A204.1 (cell line): ENCODE results near the gene TADA2B.

ENCODE experiments used
- FAIRE-seq: peaks from 2 replicates; lab custom pipeline; 2012; peaks lifted over from hg19 to GRCh38; lab: Jason Lieb, UNC

TADA2B gene, protein sequence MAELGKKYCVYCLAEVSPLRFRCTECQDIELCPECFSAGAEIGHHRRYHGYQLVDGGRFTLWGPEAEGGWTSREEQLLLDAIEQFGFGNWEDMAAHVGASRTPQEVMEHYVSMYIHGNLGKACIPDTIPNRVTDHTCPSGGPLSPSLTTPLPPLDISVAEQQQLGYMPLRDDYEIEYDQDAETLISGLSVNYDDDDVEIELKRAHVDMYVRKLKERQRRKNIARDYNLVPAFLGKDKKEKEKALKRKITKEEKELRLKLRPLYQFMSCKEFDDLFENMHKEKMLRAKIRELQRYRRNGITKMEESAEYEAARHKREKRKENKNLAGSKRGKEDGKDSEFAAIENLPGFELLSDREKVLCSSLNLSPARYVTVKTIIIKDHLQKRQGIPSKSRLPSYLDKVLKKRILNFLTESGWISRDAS

DNA sequence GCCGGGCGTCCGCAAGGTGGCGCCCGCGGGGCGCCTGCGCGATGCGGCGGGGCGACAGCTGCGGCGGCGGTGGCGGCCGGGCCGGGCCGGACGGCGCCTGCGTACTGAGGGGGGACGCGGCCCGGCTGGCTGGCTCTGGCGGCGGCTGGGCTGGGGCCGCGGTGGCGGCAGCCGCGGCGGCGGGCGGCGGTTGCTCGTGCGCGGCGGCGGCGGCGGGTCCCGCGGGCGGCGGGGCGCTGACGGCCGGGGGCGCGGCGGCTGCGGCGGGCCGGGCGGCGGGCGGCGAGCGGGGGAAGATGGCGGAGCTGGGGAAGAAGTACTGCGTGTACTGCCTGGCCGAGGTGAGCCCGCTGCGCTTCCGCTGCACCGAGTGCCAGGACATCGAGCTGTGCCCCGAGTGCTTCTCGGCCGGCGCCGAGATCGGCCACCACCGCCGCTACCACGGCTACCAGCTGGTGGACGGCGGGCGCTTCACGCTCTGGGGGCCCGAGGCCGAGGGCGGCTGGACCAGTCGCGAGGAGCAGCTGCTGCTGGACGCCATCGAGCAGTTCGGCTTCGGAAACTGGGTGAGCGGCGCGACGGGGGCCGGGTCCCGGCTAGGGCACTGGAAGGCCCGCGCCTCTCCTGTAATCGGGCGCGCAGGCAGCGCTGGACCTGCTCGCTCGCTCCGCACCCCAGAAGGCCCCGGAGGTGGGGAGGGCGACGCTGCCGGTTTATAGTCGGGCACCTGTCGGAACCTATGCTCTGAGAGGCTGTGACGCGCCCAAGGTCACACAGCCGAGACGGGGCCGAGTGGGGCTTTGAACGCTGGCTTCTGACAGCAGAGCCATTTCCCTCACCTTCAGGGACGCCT is at the start of gene TADA2B:
TADA2B (plus strand) TSS at position 89 of the 853 bp plus-strand sequence; CDS start at position 297, 208 bp downstream.
- no peak for FAIRE-seq

DNA sequence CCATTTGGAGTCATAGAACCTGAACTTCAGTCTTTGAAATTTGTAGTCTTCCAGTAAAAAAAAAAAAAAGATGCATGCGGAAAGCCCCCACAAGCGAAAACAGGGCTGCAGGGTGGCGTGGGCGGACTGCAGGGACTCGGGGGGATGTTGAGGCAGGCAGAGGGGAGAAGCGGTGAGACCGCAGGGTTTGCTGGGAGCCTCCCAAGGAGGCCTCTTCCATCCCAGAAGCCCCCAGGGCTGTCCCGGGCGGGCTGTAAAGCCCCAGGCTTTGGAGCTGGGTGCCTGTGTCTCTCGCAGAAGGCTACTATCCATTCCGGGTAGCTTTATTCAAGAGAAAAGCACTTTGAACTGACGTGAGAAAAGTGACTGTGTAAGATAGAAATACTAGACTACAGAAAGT is 46.7 kb upstream of the TADA2B start:
- FAIRE-seq: no peak

DNA sequence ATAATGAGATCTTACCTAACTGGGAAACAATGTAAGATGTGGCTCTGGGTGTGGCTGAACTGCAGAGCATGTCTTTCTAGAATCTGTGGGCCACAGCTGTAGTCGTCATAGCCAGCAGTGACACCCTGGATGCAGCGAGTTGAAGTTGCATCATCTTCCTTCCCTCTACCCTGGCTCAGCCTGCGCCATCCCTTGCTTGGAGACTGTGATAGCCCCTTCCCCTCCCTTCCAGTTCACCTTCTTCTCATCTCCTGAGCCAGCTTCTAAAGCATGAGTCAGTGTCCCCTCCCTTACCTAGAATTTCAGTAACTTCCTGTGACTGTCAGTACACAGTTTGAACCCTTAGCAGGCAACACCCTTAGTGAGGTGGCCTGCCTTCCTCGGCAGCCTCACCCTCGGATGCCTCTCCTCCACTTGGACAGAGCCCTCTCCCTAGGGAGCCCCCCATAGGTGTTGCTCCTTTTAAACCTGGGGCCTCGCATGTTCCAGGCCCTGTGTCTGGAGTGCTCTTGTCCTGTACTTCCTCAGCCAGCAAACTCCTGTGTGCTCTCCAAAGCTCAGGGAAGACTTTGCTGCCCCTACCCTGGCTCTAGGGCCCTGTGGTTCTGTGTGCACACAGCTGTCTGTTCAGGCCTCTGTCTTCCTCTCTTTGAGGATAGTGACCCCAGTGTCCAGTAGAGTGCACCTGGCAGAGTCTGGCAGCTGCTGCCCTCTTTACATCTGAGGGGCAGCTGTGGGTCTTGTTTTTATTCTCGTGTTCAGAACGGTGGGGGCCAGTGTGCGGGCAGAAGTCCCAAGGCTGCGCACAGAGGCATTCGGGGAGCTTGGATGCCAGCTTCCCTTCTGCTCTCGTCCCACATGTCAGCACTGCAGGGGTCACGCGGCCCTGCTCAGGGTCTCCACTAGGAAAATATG is 43.7 kb upstream of the TADA2B start:
- no peak for FAIRE-seq

DNA sequence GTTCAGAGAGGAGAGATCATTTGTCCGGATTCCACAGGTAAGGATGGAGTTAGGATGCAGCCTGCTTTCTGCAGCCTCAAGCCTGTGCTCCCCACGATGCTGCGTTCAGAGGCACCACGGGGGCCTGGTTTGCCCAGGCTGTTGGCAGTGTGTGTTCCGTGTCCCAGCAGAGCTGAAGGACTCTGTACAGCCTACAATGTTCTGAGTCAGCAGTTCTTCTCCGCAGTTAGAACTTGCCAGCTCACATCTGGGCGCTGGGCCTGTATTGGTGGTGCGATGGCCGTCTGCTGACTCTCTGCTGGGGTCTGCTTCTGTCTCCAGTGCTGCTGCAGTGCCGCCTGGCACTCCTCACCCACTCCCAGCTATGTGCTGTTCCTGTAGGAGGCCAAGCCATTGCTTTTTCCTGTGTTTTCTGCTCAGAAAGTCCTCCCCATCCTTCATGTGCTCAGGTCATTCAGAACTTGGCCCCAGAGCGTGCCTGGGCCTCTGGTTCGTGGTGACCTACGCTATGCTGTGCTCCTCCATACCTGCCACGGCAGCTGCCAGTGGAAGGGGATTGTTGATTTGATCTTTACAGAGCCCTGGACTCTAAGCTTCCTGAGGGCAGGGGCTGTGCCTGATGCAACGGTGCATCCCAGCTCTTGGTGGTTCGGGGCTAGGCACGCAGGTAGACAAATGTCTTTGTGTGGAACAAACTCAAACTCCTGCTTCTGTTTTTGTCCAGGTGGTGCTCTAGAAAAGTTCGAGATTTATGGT is 42.6 kb upstream of the TADA2B start:
- FAIRE-seq: no peak

DNA sequence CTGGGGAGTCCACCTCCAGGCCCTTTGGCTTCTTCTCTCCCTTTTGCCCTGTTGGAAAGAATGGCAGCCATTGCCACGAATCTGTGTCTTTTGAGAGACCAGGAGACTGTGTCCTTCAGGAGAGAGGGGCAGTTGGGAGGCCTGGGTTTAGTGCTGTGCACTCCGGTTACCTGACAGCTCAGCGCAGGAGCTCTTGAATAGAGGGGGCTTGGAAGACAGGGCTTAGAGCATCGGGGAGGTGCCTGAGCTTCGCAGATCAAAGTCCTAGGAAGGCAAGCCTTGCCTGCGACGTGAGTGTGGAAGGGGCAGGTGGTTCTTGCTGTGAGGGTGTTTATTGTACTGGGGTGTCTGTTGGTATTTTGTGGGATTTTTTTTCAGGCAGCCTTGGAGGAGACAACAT is 41.9 kb upstream of the TADA2B start:
- no peak for FAIRE-seq

DNA sequence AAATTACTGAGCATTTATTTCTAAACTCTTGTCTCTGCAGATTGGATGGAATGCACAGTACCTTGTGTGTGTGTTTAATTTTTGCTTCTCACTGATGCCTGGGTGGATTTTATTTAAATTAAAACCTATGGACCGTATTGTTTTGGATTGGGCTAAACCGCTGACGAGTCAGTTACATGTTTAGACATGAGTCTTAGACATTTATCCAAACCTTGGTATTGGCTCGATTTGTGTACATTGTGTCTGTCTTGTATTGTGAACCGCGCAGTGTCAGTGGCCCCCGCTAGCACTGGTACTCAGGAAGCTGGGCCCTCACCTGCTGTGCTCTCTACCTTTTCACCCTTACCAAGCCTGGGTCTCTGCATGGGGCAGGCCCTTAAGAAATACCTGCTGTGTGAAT is 40.8 kb upstream of the TADA2B start:
- FAIRE-seq: no peak

DNA sequence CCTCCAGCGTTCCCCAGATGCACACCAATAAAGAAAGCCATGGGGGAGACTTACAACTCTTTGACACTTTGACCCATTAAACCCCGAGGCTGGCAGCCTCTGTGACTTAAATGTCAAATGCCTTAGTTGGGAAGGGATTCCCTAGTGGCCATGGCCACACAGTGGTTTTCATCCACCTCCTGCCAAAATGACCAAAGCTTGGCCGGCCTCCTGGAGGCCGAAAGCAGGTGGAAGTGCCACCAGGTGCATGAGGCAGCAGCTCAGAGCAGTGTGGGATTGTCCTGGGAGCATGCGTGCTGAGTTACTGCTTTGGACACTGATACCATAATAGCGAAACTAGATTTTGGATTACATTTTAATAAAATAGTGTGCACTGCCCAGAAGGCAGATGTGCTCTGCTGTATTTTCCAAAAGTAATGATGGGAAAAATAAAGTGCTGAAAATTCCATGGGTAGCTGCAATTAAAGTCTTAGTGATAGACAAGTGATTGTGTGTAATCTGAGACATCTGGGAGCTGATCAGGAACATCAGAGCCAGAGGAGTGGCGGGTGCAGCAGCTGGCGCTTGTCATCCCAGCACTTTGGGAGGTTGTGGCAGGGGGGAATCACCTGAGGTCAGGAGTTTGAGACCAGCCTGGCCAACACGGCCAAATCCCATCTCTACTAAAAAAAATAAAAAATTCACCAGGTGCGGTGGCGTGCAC is 39.8 kb upstream of the TADA2B start:
- FAIRE-seq: no peak

DNA sequence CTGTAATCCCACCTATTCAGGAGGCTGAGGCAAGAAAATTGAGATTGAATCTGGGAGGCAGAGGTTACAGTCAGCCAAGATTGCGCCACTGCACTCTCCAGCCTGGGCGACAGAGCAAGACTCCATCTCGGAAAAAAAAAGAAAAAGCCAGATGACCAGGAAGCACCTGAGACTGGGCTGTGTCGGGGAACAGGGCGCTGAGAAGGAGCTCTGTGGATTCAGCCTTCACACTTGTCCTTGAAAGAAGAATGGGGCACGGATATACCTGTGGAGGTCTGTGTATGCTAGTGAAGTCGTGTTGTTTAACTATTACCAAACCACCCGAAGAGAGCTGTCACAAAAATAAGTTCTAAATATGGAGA is 39.3 kb upstream of the TADA2B start:
- no peak for FAIRE-seq

DNA sequence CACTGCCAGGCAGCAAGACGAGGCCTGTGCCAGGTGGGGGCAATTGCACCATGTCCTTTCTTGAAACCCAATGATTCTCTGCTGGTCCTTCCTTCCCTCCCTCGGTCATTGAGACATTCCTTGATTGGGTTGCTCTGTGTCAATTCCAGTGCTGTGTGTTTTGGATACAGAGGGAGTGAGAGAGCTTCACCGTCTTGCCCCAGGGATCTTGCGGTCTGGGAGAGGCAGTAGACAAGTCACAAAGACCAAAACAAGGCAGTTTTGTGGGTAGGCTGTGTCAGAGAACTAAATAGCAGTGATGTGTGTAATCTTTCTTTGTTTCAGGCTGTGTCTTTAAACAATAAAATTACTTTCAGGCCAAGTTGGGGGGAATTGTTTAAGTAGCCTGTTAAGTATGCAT is 38.8 kb upstream of the TADA2B start:
- FAIRE-seq: no peak

DNA sequence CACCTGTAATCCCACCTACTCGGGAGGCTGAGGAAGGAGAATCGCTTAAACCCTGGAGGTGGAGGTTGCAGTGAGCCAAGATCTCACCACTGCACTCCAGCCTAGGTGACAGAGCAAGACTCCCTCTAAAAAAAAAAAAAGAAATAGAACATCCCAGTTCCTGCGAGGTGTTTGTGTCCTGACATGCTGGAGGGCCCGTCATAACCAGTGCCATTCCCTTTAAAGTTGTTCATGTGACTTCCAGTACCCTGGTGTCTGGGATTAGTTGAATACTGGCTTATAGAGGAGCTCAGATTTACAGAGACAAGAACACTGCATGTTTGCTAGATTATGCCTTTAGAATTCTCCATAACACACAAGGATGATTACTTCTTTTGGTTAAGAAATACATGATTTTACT is 37.6 kb upstream of the TADA2B start:
- FAIRE-seq: no peak

DNA sequence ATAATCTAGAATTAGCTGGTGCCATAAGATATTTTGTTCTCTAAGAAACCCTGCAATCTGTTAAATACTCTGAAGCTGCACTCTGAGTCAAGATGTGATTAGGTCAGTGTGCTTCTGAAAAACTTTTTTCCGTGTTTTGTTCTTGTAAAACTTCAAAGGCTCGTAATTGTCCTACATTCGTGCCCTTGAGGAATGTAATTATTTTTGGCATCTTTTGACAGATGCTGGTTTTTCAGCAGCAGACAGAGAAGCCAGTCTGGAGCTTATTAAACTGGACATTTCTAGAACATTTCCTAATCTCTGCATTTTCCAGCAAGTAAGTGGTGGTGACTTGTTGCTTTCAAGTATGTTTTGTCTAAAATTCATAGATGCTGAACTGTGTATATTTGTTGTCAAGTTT is 36.8 kb upstream of the TADA2B start:
- no peak for FAIRE-seq

DNA sequence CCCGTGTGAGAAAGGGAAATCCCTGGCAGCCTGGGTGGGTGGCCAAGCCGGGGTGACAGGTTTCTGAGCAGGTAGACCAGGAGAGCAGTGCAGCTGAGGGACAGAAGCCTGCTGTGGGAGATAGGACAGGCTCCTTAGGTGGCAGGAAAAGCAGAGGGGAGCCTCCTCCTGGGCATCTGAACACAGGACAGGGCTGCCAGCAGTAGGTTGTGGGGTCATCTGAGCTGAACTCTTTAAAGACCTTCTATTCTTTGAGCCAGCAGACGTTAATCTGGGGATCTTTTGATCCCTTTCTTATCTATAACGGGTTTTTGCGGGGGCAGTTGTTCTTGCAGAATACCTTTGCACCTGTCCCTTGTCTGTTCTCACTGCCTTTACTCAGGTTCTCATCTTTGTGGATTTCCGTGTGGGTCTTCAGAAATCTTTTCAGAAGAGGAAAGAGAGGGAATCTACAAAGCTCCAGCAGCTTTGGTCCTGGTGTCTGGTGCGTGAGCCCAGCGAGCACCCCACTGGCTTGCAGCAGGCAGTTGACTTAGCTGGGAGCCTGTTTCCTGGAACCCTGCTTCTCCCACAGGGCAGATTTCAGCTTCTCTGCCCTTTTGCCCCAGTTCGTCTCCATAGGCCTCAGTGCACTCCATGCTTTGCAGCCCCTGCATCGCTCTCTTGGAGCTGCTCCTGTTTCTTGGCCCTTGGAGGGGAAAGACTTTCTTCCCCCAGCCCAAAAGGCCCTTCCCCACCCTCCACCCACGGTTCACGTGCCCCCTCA is 35.8 kb upstream of the TADA2B start:
- no peak for FAIRE-seq

DNA sequence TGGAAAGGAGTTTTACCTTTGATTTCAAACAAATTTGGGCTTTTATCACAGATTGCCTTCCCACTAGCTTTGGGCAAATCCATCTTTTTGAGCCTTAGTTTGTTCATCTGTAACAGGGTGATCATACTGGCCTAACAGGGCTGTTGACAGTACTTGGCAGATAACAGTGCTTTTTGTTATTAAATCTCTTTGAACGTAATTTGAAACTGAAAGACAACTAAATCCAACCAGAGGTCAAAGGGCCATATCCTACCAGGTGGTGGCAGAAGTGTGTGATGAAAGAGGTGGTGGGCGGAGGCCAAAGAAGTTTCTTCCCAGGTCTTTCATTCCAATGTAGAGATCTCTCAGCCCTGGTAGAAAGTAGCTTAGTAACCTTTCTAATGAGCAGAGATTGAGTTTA is 35.2 kb upstream of the TADA2B start:
- FAIRE-seq: no peak

DNA sequence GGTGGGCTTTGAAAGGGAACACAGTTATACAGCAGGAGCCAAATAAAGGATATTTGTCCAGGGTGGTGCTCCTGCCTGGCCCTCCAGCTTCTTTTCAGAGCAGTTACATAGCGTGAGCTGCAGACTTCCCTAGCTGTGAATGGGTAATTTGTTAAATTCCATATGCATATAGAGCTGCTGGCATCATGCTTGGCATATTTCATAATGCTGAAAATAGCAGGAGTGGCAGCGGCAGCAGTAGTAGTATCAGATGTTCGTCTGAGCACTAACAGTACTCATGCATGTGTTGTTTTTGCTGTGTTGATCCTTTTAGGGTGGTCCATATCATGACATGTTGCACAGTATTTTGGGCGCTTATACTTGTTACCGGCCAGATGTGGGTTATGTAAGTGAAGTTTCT is 33.6 kb upstream of the TADA2B start:
- FAIRE-seq: no peak

DNA sequence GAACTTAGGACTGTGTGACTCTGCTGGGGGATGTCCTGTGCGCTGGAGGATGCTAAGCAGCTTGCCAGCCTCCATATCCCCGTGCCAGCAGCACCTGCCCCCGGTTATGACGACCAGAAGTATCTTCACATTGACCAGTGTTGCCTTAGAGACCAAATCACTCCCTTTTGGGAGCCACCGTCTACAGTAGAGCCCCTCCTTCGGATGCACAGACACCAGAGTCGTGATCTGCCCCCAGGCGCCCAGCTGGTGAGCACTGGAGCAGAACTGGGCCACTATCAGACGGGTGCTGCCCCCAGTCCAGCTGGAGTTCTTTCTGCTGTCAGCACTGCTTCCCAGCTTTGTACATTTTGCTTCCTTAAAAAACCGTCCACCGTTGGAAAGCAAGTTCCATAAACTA is 30.0 kb upstream of the TADA2B start:
- no peak for FAIRE-seq

DNA sequence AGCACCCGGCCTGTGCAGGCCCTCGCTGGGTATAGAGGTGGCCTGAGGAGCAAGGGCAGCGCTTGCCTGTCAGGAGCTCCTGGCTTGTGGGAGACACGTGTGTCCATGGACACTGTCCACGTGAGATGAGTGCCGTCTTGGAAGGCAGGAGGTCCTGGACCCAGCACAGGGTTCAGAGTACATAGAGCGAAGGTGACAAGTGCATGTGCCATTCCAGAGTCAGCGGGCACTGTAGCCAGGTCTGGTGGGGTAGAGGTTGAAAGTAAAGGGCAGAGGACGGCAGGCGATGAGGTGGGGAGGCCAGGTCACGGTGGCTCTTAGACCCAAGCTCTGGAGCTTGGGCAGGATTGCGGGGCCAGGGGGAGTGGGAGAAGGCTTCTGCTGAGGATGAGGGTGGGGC is 28.4 kb upstream of the TADA2B start:
- FAIRE-seq: no peak

DNA sequence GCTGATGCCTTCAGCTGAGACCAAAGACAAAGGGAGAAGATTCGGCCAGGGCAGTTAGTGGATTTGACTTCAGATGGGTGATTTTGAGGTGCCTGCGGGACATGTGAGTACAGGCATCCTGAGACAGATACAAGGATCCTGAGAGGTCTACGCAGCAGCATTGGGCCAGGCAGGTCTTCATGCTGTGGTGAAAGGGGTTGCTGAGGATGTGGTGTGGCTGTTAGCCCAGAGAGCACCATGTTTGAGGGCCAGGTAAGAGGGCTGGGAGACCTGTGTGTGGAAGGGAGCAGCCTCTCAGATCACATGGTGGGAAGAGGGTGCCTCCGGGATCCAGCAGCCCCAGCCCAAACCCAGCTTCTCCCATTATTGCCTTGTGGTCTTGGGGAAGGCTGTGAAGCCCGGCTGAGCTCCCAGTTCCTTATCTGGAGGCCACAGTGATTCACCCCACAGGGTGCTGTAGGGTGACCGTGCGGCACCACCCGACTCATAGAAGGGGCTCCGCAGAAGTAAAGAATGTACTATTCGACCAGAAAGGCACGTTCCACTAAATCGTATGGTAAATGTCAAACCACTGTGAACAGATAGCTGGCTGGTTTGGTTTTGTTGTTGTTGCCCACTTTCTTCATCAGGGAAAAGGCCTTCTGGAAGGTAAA is 27.7 kb upstream of the TADA2B start:
- FAIRE-seq: no peak

DNA sequence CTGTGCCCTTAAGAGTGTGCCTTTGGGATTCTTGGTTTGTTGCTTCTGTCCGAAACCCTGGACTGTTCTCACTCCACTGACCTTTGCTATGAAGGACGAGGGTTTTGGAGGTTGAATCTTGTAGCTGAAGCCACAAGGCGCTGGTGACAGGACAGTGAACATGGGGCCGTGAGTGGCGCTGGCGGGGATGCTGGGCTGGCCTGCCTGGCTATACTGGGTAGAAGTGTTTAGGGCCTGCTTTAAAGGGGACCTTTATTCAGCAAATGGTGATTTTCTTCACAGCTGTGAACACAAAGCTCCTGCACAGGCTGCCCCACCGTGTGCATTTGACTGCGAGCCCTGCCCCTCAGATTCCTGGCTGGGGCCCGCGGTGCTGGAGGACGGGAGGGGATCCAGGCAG is 27.1 kb upstream of the TADA2B start:
- no peak for FAIRE-seq

DNA sequence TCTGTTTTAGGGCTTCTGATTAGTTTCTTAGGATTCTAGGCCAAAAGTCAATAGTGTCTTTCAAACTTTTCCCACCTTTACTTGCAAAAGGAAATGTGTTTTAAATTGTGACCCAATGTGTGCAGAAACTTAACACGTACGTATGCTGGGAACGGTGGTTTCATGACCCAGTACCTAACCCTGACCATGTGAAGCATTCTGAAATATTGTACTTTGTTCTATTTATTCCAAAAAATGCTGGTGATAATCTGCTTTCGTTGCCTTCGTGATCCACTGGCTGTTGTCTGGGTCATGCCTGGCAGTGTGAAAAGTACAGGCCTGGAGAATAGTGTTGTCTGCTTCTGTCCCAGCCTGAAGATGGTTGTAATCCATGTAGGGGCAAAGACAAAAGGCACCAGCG is 26.7 kb upstream of the TADA2B start:
- no peak for FAIRE-seq
